K562 (cell line): ENCODE data around the gene TENM4. TPM values are rescaled to one million over a fixed set of nuclear protein-coding genes. Genes with fewer than 3 reads are reported as not detected.

ENCODE experiments used
- ATAC-seq: fragments of 200-7000 bp; cut with Tn5 transposase; 3 replicates; pipeline ENCODE4 v1.9.1; 2020; ENCODE audit warnings: moderate library complexity
- BruUV-seq: library from RNA; stranded (reverse); fragments of 400-500 nt; replicated peaks from 2 replicates; lab custom pipeline; 2021; lab: Mats Ljungman, UMichigan
- CTCF ChIA-PET: fragments of 300-600 bp; formaldehyde crosslinking; extraction: SDS; loops from one replicate; lab custom pipeline; 2021; ENCODE audit warnings: low intra/inter-chr PET ratio; lab: Yijun Ruan, JAX
- POLR2A ChIA-PET: fragments of 300-600, 350-650 bp; sonication (Branson Sonifier 250); formaldehyde crosslinking; extraction: SDS; loops from one replicate; lab custom pipeline; 2021; ENCODE audit warnings: antibody characterized with exemption, inconsistent platforms; lab: Yijun Ruan, JAX
- DNase-seq, 4 experiments: peaks; one replicate each; pipeline versions ENCODE4 v3.0.0 to v3.0.0-alpha.2; 2011 to 2018; ENCODE audit warnings: low spot score in 3 of 4, mixed read lengths in 3 of 4; ENCODE audit errors: extremely low read depth in 1 of 4
- FAIRE-seq: peaks from 2 replicates; lab custom pipeline; 2011; peaks lifted over from hg19 to GRCh38; lab: Jason Lieb, UNC
- H2AFZ ChIP-seq: 2 replicates; pipeline ENCODE4 v1.6.0; 2011; ENCODE audit warnings: low read depth, low read length, control low read depth, inconsistent platforms
- H3K27ac ChIP-seq: fragments of 200-600 bp; 3 replicates; pipeline ENCODE4 v1.8.0; 2011; ENCODE audit warnings: low read depth, mild to moderate bottlenecking, control low read depth, inconsistent platforms, low read length, moderate library complexity, mixed read lengths; ENCODE audit errors: extremely low read depth
- H3K27me3 ChIP-seq, 2 experiments: fragments of 300-600 bp in 1 of 2; 2 replicates in 1 of 2; 3 replicates in 1 of 2; pipeline versions ENCODE4 v1.6.0 to v1.8.0; 2011; ENCODE audit warnings: inconsistent platforms in 2 of 2, low read length in 2 of 2, mild to moderate bottlenecking in 1 of 2, mixed read lengths in 1 of 2, moderate library complexity in 1 of 2; ENCODE audit not compliant: control insufficient read depth in 2 of 2, insufficient read depth in 2 of 2
- H3K36me3 ChIP-seq: fragments of 300-600 bp; 3 replicates; pipeline ENCODE4 v1.8.0; 2011; ENCODE audit warnings: mild to moderate bottlenecking, low read length, inconsistent platforms; ENCODE audit not compliant: control insufficient read depth, insufficient read depth
- H3K4me1 ChIP-seq, 2 experiments: fragments of 200-600 bp in 1 of 2; replicated peaks in 1 of 2; 2 replicates in 1 of 2; 3 replicates in 1 of 2; pipeline versions ENCODE4 v1.5.1 to v1.8.0; 2011; ENCODE audit warnings: inconsistent platforms in 2 of 2, low read length in 2 of 2, mild to moderate bottlenecking in 1 of 2, mixed read lengths in 1 of 2, moderate library complexity in 1 of 2; ENCODE audit not compliant: control insufficient read depth in 2 of 2, insufficient read depth in 2 of 2
- H3K4me2 ChIP-seq: 2 replicates; pipeline ENCODE4 v1.6.1; 2011; ENCODE audit warnings: low read length, control low read depth, inconsistent platforms, mixed read lengths; ENCODE audit not compliant: insufficient read depth
- H3K4me3 ChIP-seq: fragments of 200-600 bp; sonication (generic), shearing (Covaris generic); 2 replicates; pipeline ENCODE4 v1.5.1; 2016; ENCODE audit warnings: control low read depth, inconsistent platforms
- H3K79me2 ChIP-seq: fragments of 200-600 bp; 3 replicates; pipeline ENCODE4 v1.8.0; 2011; ENCODE audit warnings: low read length, inconsistent platforms; ENCODE audit not compliant: control insufficient read depth, insufficient read depth
- H3K9ac ChIP-seq, 2 experiments: 2 replicates each; pipeline versions ENCODE4 v1.6.0 to v1.6.1; 2011; ENCODE audit warnings: low read depth in 2 of 2, low read length in 2 of 2, control low read depth in 1 of 2, inconsistent platforms in 1 of 2, mild to moderate bottlenecking in 1 of 2, mixed read lengths in 1 of 2; ENCODE audit not compliant: insufficient read depth in 1 of 2
- H3K9me1 ChIP-seq: one replicate; pipeline ENCODE4 v1.6.0; 2011; ENCODE audit warnings: inconsistent platforms, mild to moderate bottlenecking, low read length, moderate library complexity; ENCODE audit not compliant: control insufficient read depth, insufficient read depth
- H3K9me3 ChIP-seq: replicated peaks from 2 replicates; pipeline ENCODE4 v1.5.1; 2011; ENCODE audit warnings: low read depth, low read length, inconsistent platforms; ENCODE audit not compliant: control insufficient read depth, insufficient read depth
- H4K20me1 ChIP-seq: replicated peaks from 2 replicates; pipeline ENCODE4 v1.6.1; 2011; ENCODE audit warnings: low read length, inconsistent platforms, mixed read lengths; ENCODE audit not compliant: control insufficient read depth, insufficient read depth
- BCOR ChIP-seq: fragments of 450-650 bp; IDR thresholded peaks from 2 replicates; pipeline ENCODE4 v1.6.1; 2016
- BDP1 ChIP-seq: IDR thresholded peaks from 3 replicates; pipeline ENCODE4 v1.6.1; 2011; ENCODE audit not compliant: insufficient read length, insufficient read depth
- HDAC6 ChIP-seq: IDR thresholded peaks from 2 replicates; pipeline ENCODE4 v1.6.1; 2012; ENCODE audit warnings: low read depth, mild to moderate bottlenecking, control low read depth, inconsistent platforms, low read length, moderate library complexity
- HSF4 ChIP-seq: fragments of 250-450 bp; sonication (Bioruptor Pico); IDR thresholded peaks from 2 replicates; pipeline ENCODE4 v2.1.2; 2022; ENCODE audit warnings: mild to moderate bottlenecking, moderate library complexity, borderline replicate concordance
- KAT2B ChIP-seq: IDR thresholded peaks from one replicate; pipeline ENCODE4 v1.6.1; 2012; ENCODE audit warnings: low read depth, mild to moderate bottlenecking, control low read depth, inconsistent platforms, low read length, moderate library complexity
- SETDB1 ChIP-seq: IDR thresholded peaks from one replicate; pipeline ENCODE4 v1.6.1; 2012; ENCODE audit warnings: low read length, control low read depth, inconsistent platforms
- SRSF9 ChIP-seq: fragments of 200-400 bp; formaldehyde crosslinking; IDR thresholded peaks from 2 replicates; pipeline ENCODE4 v1.6.1; 2017; ENCODE audit warnings: low read depth, low read length, borderline replicate concordance
- WGBS: fragments of 100-300 bp; shearing (Covaris generic); methylation state at CpG from one replicate; pipeline ENCODE4 v1.1.6; 2016; ENCODE audit warnings: low coverage, mixed read lengths; ENCODE audit not compliant: insufficient coverage; ENCODE audit errors: missing lambda C conversion rate; 5-methylcytosine and 5-hydroxymethylcytosine counted together
- in situ Hi-C: fragments of 300-500 bp; cut with MboI; formaldehyde crosslinking; loops from 4 replicates; pipeline ENCODE4 v1.15.0; 2018; ENCODE audit warnings: inconsistent platforms, mixed read lengths
- intact Hi-C: fragments of 100-400 bp; cut with micrococcal nuclease; formaldehyde crosslinking; loops from 2 replicates; pipeline ENCODE4 v1.14.2; 2022
- polyA plus RNA-seq, 8 experiments: library from polyadenylated mRNA; depleted of rRNA in 4 of 8; stranded (reverse) in 5 of 8; unstranded in 3 of 8; fragments of >200 nt; fragmentation: Nextera tagmentation in 2 of 8; fragmentation: Illumina TruSeq in 1 of 8; extraction: Ambion mirVana in 2 of 8; extraction: Trizol in 1 of 8; gene quantifications; 2 replicates each; pipeline versions ENCODE4 v1.2.1 to v1.2.3, GENCODE V29; 2011 to 2014; ENCODE audit warnings: inconsistent platforms in 1 of 8, missing spikeins in 1 of 8
- total RNA-seq, 7 experiments: library from RNA; depleted of rRNA in 6 of 7; stranded (reverse); fragments of >200 nt in 6 of 7; fragmentation: Illumina TruSeq in 2 of 7; extraction: Trizol in 2 of 7; gene quantifications; 2 replicates each; pipeline versions ENCODE4 v1.2.1 to v1.2.3, GENCODE V29; 2011 to 2021; ENCODE audit warnings: low replicate concordance in 1 of 7
- TF ChIP-seq, protein P1 (sequence below): fragments of 450-650 bp; IDR thresholded peaks from 2 replicates; pipeline ENCODE4 v1.6.1; 2016; ENCODE audit warnings: antibody characterized with exemption
- TF ChIP-seq, protein P2 (sequence below), 2 experiments: fragments of 450-650 bp in 1 of 2; sonication (generic) in 1 of 2; formaldehyde crosslinking; conservative IDR thresholded peaks; 2 replicates each; pipeline versions ENCODE4 v1.4.0 to v1.8.1; 2020 to 2022; ENCODE audit warnings: mild to moderate bottlenecking in 1 of 2, missing genetic modification reagents in 1 of 2

Gene TENM4
- total and polyA plus RNA-seq, 9 of the 15 experiments (the other 6 are each of a cell fraction or from before 2014, with no cell fraction given) = 0.16 TPM; not detected in 8

DNA sequence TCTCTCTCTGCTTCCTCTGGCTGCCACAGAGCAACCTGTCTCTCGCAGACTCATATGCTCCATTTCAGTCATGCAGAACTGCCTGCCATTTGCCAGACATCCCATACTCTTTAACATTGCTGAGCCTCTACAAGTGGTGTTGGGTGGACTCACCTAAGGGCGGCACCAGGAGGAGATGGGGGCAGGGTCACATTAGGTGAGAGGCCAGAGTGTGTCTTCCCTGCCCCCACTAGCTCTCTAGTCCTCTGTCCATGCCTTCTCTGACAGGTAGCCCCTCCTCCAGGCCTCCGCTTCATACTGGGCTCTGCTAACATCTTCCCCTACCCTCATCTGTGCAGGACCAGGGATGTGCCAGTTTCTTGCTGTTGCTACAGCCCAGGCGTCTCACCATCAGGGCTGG lies 366.3 kb downstream of the TENM4 start:
- in situ Hi-C loops (no loop called here), intact Hi-C loops (no loop called here)
- CTCF ChIA-PET = no interaction called here
- 2% methylated on average over 4 of the region's 4 CpGs for WGBS
- Histone ChIP-seq H3K9me3 (no peaks in the 10 kb centered on the region), H2AFZ (no peak overlapping the region), H3K27me3 (peaks cover 0 to 13% of the 10 kb centered on the region in 2 experiments; a peak in 2 of 5 replicates), H3K4me3 (no peak overlapping the region), H3K9me1 (no peaks in the 10 kb centered on the region), H3K36me3 (no peaks in the 10 kb centered on the region), H3K4me1 (0 out of 5 replicates have a peak, but pooled peaks cover 0 to 3% of the 10 kb centered on the region in 2 experiments), H3K79me2 (no peaks in the 10 kb centered on the region), H3K9ac (no peak overlapping the region), H3K27ac (no peak overlapping the region), H4K20me1 (0 out of 2 replicates have a peak, but pooled peaks cover 3% of the 10 kb centered on the region), H3K4me2 (no peak overlapping the region)
- no TSS peak for BruUV-seq
- POLR2A ChIA-PET = no interaction called here
- ATAC-seq = no peak
- TF ChIP-seq HDAC6 = no peak
- TF ChIP-seq, protein P1, sequence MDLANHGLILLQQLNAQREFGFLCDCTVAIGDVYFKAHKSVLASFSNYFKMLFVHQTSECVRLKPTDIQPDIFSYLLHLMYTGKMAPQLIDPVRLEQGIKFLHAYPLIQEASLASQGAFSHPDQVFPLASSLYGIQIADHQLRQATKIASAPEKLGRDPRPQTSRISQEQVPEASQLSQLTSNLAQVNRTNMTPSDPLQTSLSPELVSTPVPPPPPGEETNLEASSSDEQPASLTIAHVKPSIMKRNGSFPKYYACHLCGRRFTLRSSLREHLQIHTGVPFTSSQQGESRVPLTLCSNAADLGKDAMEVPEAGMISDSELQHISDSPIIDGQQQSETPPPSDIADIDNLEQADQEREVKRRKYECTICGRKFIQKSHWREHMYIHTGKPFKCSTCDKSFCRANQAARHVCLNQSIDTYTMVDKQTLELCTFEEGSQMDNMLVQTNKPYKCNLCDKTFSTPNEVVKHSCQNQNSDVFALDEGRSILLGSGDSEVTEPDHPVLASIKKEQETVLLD = no peak
- no peak for FAIRE-seq
- no peak for DNase-seq

DNA sequence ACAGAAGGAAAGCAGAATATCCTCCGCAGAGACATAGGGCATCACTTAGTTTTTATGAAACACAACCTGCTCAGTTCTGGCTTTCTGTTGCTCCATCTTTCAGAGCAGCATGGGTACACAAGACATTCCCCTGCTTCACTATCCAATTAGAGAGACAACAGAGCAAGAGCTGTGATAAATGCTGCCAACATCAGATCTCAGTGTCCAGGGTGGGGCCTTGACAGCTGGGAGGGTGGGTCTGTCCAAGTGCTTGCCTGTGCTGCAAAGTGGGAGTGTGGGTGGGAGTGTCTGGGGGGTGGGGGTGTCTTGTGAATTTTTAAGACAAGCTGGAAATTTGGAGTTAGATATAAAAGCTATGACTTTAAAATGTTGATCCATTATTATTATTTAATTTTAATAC lies 369.6 kb downstream of the TENM4 start:
- no peaks in the 10 kb centered on the region for H3K9me3 ChIP-seq
- H3K79me2 ChIP-seq = no peaks in the 10 kb centered on the region
- WGBS = 0% methylated on average over 1 of the region's 1 CpG
- no peak overlapping the region for H3K4me2 ChIP-seq
- intact Hi-C loops (no loop called here), in situ Hi-C loops (no loop called here)
- 0 out of 2 replicates have a peak, but pooled peaks cover 3% of the 10 kb centered on the region for H4K20me1 ChIP-seq
- POLR2A ChIA-PET = interaction anchor here (0.7 kb wide), 1 partner anchor 111 kb away, joined by 3 read pairs; no protein-coding TSS in a partner anchor
- FAIRE-seq (no peak), DNase-seq (no peak), ATAC-seq (no peak)
- no peak overlapping the region for H3K27ac ChIP-seq
- no peaks in the 10 kb centered on the region for H3K9me1 ChIP-seq
- CTCF ChIA-PET = no interaction called here
- no peaks in the 10 kb centered on the region for H3K36me3 ChIP-seq
- BruUV-seq = no TSS peak
- H3K4me3 ChIP-seq = no peak overlapping the region
- H3K9ac ChIP-seq = no peak overlapping the region
- H3K27me3 ChIP-seq = peaks cover 0 to 25% of the 10 kb centered on the region in 2 experiments; a peak in 2 of 5 replicates
- TF ChIP-seq SRSF9 (no peak), SETDB1 (no peak), HSF4 (CRISPR knock-in tag) (no peak), KAT2B (no peak), BCOR (no peak), BDP1 (no peak)
- TF ChIP-seq, protein P2, sequence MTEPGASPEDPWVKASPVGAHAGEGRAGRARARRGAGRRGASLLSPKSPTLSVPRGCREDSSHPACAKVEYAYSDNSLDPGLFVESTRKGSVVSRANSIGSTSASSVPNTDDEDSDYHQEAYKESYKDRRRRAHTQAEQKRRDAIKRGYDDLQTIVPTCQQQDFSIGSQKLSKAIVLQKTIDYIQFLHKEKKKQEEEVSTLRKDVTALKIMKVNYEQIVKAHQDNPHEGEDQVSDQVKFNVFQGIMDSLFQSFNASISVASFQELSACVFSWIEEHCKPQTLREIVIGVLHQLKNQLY (CRISPR knock-in tag; conservative IDR thresholded peaks at IDR 0.05) = no peak
- H2AFZ ChIP-seq = no peak overlapping the region
- H3K4me1 ChIP-seq = 0 out of 5 replicates have a peak, but pooled peaks cover 0 to 4% of the 10 kb centered on the region in 2 experiments
